ENCODE data around the gene C2orf92.

C2orf92 gene

DNA sequence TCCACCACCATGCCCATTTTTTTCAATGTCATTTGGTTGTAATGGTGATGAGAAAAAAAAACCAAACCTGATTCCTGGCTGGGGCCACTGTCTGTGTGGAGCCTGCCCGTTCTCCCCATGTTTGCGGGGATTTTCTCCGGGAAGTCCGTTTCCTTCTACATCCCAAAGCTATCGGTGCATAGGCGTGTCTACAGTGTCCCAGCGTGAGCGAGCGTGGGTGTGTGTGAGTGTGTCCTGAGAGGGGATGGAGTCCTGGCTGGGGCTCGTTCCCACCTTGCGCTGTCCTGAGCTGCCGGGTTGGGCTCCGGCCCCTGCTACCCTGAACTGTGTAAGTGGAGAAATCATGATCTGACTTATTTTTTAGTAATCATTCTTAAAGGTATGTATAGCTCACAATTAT, 36.6 kb downstream of the C2orf92 start:
- TF ChIP-seq, protein P1, sequence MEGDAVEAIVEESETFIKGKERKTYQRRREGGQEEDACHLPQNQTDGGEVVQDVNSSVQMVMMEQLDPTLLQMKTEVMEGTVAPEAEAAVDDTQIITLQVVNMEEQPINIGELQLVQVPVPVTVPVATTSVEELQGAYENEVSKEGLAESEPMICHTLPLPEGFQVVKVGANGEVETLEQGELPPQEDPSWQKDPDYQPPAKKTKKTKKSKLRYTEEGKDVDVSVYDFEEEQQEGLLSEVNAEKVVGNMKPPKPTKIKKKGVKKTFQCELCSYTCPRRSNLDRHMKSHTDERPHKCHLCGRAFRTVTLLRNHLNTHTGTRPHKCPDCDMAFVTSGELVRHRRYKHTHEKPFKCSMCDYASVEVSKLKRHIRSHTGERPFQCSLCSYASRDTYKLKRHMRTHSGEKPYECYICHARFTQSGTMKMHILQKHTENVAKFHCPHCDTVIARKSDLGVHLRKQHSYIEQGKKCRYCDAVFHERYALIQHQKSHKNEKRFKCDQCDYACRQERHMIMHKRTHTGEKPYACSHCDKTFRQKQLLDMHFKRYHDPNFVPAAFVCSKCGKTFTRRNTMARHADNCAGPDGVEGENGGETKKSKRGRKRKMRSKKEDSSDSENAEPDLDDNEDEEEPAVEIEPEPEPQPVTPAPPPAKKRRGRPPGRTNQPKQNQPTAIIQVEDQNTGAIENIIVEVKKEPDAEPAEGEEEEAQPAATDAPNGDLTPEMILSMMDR (IDR thresholded peaks at IDR 0.05; ENCODE audit: low read length), result no peak
- TF ChIP-seq EZH2 (IDR thresholded peaks at IDR 0.05; ENCODE audit: borderline replicate concordance, low read length), result no peak
- Histone ChIP-seq H3K36me3 (ENCODE audit: insufficient read depth, low read length) (no peaks in the 10 kb centered on the region), H3K9me2 (ENCODE audit: low read depth, low read length) (no peaks in the 10 kb centered on the region), H3F3A (ENCODE audit: insufficient read depth, low read length) (no peaks in the 10 kb centered on the region), H3K79me2 (ENCODE audit: insufficient read depth, low read length) (no peaks in the 10 kb centered on the region), H3K9ac (ENCODE audit: low read length) (no peak overlapping the region), H3K4me1 (ENCODE audit: insufficient read depth, low read length, severe bottlenecking) (no peaks in the 10 kb centered on the region), H4K20me1 (ENCODE audit: insufficient read depth, low read length) (no peaks in the 10 kb centered on the region), H3K4me2 (ENCODE audit: low read length) (no peak overlapping the region), H3K4me3 (ENCODE audit: low read depth, low read length, poor library complexity, severe bottlenecking) (no peak overlapping the region), H2AFZ (ENCODE audit: low read length) (no peak overlapping the region), H3K27ac (ENCODE audit: low read depth, low read length, poor library complexity, severe bottlenecking) (no peak overlapping the region), H3K9me3 (ENCODE audit: low read length) (no peaks in the 10 kb centered on the region), H3K27me3 (ENCODE audit: insufficient read depth, low read length) (no peaks in the 10 kb centered on the region)

DNA sequence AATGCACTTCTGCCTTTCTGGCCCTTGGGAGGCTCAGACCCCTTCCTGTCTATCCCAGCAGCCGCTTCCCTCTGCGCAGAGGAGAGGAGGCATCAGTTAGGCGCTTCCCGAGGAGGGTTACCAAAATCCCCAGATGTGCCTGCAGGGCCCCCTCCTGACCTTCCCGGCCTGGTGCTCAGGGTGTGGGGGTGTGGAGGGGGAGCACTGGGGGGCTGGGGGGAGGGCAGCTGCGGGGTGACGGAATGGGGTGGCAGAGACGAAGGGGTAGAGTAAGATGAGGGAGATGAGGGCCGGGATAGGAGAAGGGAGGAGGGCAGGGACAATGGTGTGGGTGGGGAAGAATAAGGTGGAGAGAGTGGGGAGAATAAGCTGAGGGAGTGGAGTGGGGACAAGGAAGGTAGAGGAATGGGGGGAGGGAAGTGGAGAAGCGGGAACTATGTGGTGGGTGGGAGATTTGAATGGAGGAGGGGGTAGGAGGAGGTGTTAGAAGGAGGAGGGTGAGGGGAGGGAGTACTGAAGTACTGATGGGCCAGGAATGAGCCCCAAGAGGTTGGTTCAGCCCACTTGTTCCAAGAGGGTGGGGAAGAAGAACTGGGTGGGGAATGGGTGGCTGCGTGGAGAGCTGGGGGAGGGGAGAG, 37.3 kb downstream of the C2orf92 start:
- no peak overlapping the region for H3K4me3 ChIP-seq (ENCODE audit: low read depth, low read length, poor library complexity, severe bottlenecking)
- H3K9ac ChIP-seq (ENCODE audit: low read length), result no peak overlapping the region
- no peaks in the 10 kb centered on the region for H3K9me2 ChIP-seq (ENCODE audit: low read depth, low read length)
- H3K4me2 ChIP-seq (ENCODE audit: low read length), result no peak overlapping the region
- no peaks in the 10 kb centered on the region for H3K4me1 ChIP-seq (ENCODE audit: insufficient read depth, low read length, severe bottlenecking)
- TF ChIP-seq, protein P1 (IDR thresholded peaks at IDR 0.05; ENCODE audit: low read length), result no peak
- TF ChIP-seq EZH2 (IDR thresholded peaks at IDR 0.05; ENCODE audit: borderline replicate concordance, low read length), result no peak
- H4K20me1 ChIP-seq (ENCODE audit: insufficient read depth, low read length), result no peaks in the 10 kb centered on the region
- H3K36me3 ChIP-seq (ENCODE audit: insufficient read depth, low read length), result no peaks in the 10 kb centered on the region
- H3K27me3 ChIP-seq (ENCODE audit: insufficient read depth, low read length), result no peaks in the 10 kb centered on the region
- H3K27ac ChIP-seq (ENCODE audit: low read depth, low read length, poor library complexity, severe bottlenecking), result no peak overlapping the region
- no peaks in the 10 kb centered on the region for H3F3A ChIP-seq (ENCODE audit: insufficient read depth, low read length)
- H2AFZ ChIP-seq (ENCODE audit: low read length), result no peak overlapping the region
- no peaks in the 10 kb centered on the region for H3K79me2 ChIP-seq (ENCODE audit: insufficient read depth, low read length)
- H3K9me3 ChIP-seq (ENCODE audit: low read length), result no peaks in the 10 kb centered on the region

DNA sequence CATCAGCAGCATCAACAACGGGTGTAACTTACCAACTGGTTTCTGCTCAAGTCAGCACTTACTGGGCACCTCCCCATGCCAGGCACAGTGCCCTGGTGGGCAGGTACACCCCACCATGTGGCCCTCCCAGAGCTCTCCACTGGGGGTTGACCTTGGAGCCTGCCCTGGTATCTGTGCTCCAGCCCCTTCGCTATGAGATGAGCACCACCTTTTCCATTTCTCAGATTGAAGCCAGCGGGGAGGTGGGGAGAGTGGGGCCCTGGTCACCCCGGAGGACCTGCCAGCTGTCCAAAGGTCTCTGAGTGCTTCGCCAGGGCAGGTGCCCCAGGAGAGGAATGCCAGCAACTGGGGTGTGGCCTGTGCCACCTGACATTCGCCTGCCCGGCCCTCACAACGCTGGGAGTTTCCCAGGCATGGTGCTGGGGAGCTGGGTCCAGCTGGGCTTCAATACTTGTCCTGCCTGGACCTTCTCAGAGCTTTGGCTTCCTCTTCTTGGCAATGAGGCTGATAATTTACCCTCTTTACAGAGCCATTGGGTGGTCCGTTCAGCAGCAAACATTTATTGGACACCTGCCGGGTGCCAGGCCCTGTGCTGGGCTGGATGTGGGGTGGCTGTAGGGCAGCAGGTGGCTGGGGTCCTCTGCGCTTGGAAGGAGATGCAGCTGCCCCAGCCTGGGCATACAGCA, 38.0 kb downstream of the C2orf92 start:
- Histone ChIP-seq H3K27ac (ENCODE audit: low read depth, low read length, poor library complexity, severe bottlenecking) (no peak overlapping the region), H3K4me2 (ENCODE audit: low read length) (no peak overlapping the region), H3K4me3 (ENCODE audit: low read depth, low read length, poor library complexity, severe bottlenecking) (no peak overlapping the region), H3K27me3 (ENCODE audit: insufficient read depth, low read length) (no peaks in the 10 kb centered on the region), H3K9me3 (ENCODE audit: low read length) (no peaks in the 10 kb centered on the region), H2AFZ (ENCODE audit: low read length) (no peak overlapping the region), H3K9me2 (ENCODE audit: low read depth, low read length) (no peaks in the 10 kb centered on the region), H3K9ac (ENCODE audit: low read length) (no peak overlapping the region), H3K4me1 (ENCODE audit: insufficient read depth, low read length, severe bottlenecking) (no peaks in the 10 kb centered on the region), H3K79me2 (ENCODE audit: insufficient read depth, low read length) (no peaks in the 10 kb centered on the region), H3F3A (ENCODE audit: insufficient read depth, low read length) (no peaks in the 10 kb centered on the region), H3K36me3 (ENCODE audit: insufficient read depth, low read length) (no peaks in the 10 kb centered on the region), H4K20me1 (ENCODE audit: insufficient read depth, low read length) (no peaks in the 10 kb centered on the region)
- no peak for TF ChIP-seq EZH2 (IDR thresholded peaks at IDR 0.05; ENCODE audit: borderline replicate concordance, low read length)
- TF ChIP-seq, protein P1 (IDR thresholded peaks at IDR 0.05; ENCODE audit: low read length), result no peak
